ENCODE data around the gene MYO7B.

- no peak for TF ChIP-seq ZFP3 (CRISPR knock-in tag; IDR thresholded peaks at IDR 0.05)
- TF ChIP-seq CREB5 (CRISPR knock-in tag; IDR thresholded peaks at IDR 0.05; ENCODE audit: low read depth): no peak
- no peak for TF ChIP-seq ZFP30 (CRISPR knock-in tag; IDR thresholded peaks at IDR 0.05)
- no peak for TF ChIP-seq RARB (CRISPR knock-in tag; IDR thresholded peaks at IDR 0.05)
Measured at GRCh38 chr2:127569666-127570065, 34.2 kb downstream of the MYO7B start.

Data from SK-N-SH treated with all-trans-retinoic acid at 6 μM for 48 hours (cell line).